PFSK-1 (cell line): ENCODE results near the gene ZFP1.

Experiments
- FOXP2 ChIP-seq: optimal IDR thresholded peaks from 2 replicates; pipeline ENCODE3; 2011; ENCODE audit warnings: borderline replicate concordance, control low read depth, inconsistent platforms; ENCODE audit not compliant: insufficient read depth; ENCODE audit errors: extremely low read length, extremely low read depth
- POLR2AphosphoS5 ChIP-seq: IDR thresholded peaks from 2 replicates; pipeline ENCODE4 v1.6.1; 2012; ENCODE audit warnings: low read depth, mild to moderate bottlenecking, control low read depth, low read length, moderate library complexity
- SIN3A ChIP-seq: IDR thresholded peaks from 2 replicates; pipeline ENCODE4 v1.6.1; 2012; ENCODE audit warnings: mild to moderate bottlenecking, low read length, moderate library complexity, borderline replicate concordance; ENCODE audit not compliant: insufficient read depth
- TAF1 ChIP-seq: IDR thresholded peaks from 2 replicates; pipeline ENCODE4 v1.6.1; 2012; ENCODE audit warnings: low read length, control low read depth, borderline replicate concordance; ENCODE audit not compliant: insufficient read depth
- TF ChIP-seq, protein P1 (sequence below), 2 experiments: IDR thresholded peaks; 2 replicates each; pipeline versions ENCODE4 v1.6.1 to v1.8.0; 2011 to 2012; ENCODE audit warnings: low read depth in 2 of 2, low read length in 2 of 2, control low read depth in 1 of 2, inconsistent platforms in 1 of 2, mild to moderate bottlenecking in 1 of 2, moderate library complexity in 1 of 2; ENCODE audit not compliant: insufficient read depth in 1 of 2

The ZFP1 gene

DNA sequence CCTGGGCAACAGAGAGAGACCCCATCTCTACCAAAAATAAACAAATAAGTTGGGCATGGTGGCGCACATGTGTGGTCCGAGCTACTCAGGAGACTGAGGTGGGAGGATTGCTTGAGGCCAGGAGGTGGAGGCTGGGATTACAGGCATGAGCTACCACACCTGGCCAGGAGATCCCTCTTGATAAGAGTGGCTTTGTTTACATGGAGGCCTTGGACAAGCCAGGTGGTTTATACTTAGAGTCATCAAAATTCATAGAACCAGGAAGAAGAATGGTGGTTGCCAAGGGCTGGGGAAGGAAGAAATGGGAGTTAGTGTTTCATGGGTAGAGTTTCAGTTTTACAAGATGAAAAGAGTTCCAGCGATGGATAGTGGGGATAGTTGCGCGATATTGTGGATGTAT lies 8.8 kb upstream of the ZFP1 start:
- TF ChIP-seq SIN3A (no peak), FOXP2 (no peak), TAF1 (no peak)
- TF ChIP-seq, protein P1, sequence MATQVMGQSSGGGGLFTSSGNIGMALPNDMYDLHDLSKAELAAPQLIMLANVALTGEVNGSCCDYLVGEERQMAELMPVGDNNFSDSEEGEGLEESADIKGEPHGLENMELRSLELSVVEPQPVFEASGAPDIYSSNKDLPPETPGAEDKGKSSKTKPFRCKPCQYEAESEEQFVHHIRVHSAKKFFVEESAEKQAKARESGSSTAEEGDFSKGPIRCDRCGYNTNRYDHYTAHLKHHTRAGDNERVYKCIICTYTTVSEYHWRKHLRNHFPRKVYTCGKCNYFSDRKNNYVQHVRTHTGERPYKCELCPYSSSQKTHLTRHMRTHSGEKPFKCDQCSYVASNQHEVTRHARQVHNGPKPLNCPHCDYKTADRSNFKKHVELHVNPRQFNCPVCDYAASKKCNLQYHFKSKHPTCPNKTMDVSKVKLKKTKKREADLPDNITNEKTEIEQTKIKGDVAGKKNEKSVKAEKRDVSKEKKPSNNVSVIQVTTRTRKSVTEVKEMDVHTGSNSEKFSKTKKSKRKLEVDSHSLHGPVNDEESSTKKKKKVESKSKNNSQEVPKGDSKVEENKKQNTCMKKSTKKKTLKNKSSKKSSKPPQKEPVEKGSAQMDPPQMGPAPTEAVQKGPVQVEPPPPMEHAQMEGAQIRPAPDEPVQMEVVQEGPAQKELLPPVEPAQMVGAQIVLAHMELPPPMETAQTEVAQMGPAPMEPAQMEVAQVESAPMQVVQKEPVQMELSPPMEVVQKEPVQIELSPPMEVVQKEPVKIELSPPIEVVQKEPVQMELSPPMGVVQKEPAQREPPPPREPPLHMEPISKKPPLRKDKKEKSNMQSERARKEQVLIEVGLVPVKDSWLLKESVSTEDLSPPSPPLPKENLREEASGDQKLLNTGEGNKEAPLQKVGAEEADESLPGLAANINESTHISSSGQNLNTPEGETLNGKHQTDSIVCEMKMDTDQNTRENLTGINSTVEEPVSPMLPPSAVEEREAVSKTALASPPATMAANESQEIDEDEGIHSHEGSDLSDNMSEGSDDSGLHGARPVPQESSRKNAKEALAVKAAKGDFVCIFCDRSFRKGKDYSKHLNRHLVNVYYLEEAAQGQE (IDR thresholded peaks at IDR 0.05; ENCODE audit: insufficient read depth in 1 of 2, low read depth in 2 of 2, low read length in 2 of 2): no peak

DNA sequence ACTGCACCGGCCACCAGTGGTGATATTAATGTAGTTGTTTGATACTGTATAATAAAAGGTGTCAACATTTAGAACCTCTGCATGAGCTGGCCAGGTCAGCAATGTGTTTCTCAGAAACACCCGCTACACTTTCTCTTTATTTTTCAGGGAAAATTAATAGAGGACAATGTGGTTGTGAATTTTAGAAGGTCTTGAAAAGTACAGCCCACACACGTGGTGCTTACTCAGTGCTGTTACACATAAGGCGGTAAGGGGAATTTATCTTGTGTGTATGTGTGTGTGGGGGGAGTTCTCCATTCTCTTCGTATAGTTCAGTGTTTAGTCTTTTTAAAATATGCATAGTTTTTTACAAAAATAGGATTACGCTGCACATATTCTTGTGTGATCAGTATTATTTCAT lies 4.4 kb upstream of the ZFP1 start:
- TF ChIP-seq TAF1 (no peak), POLR2AphosphoS5 (no peak), FOXP2 (no peak), SIN3A (no peak)
- TF ChIP-seq, protein P1 (IDR thresholded peaks at IDR 0.05; ENCODE audit: insufficient read depth in 1 of 2, low read depth in 2 of 2, low read length in 2 of 2): no peak

DNA sequence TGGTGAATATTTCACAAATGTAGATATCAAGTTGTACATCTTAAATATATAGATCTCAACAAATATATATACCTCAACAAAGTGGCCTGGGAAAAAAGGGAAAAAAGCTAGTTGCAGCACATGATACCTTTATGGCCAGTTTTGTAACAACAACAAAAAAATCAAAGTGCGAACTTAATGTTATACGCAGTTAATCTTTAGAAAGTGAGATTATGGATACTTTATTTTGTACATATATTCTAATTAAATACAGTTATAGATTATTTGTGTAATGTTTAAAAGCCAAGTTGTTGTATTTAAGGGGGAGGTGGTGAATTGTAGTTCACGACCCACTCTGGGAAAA lies 385 bp upstream of the ZFP1 start:
- TF ChIP-seq, protein P1 (IDR thresholded peaks at IDR 0.05; ENCODE audit: insufficient read depth in 1 of 2, low read depth in 2 of 2, low read length in 2 of 2): no peak
- no peak for TF ChIP-seq TAF1

DNA sequence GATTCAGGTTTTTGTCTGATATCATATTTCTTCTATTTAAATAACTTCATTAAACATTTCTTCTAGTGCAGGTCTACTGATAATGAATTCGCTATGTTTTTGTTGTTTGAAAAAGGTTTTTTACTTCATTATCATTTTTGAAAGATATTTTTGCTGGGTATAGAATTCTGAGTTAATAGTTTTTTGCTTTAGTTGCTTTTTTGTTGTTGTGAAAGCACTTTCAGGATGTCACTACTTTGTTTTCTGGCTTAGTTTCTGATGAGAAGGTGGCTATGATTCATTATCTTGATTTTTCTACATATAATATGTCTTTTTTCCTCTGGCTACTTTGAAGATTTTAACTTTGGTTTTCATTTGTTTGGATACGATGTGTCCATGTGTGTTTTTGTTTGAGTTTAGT lies 3.5 kb downstream of the ZFP1 start:
- TF ChIP-seq, protein P1 (IDR thresholded peaks at IDR 0.05; ENCODE audit: insufficient read depth in 1 of 2, low read depth in 2 of 2, low read length in 2 of 2): no peak
- no peak for TF ChIP-seq SIN3A
- TF ChIP-seq TAF1: no peak
- no peak for TF ChIP-seq FOXP2
- TF ChIP-seq POLR2AphosphoS5: no peak

DNA sequence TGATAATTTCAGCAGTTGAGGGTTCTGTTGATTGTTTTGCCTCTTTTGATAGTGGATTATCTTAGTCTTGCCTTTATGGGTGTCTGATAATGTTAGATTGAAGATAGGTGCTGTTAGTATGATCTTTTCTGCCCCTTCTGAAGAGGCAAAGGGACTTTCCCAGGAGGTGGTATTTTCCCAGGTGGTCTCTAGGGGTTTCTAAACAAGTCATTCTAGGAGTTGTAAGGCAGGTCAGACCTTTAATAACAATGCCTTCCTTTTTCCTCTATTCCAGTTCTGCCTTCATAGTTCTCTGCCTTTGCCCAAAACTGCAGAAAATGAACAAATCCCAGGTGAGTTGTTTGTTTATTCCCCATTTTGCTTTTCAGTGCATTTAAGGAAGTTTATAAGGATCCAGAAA lies 4.3 kb downstream of the ZFP1 start:
- TF ChIP-seq FOXP2 (no peak), TAF1 (no peak), SIN3A (no peak), POLR2AphosphoS5 (no peak)
- TF ChIP-seq, protein P1 (IDR thresholded peaks at IDR 0.05; ENCODE audit: insufficient read depth in 1 of 2, low read depth in 2 of 2, low read length in 2 of 2): no peak
